Prostate gland (tissue), 2 donors: ENCODE measurements around the gene PDPN.

Source experiments
- CTCF ChIP-seq, 4 experiments: fragments of 200-600 bp in 2 of 4; fragments of 450-650 bp in 2 of 4; sonication (generic) in 2 of 4; IDR thresholded peaks; 1 replicate in 3 of 4; 2 replicates in 1 of 4; pipeline ENCODE4 v1.5.1; 2016 to 2019; ENCODE audit warnings: antibody characterized with exemption in 4 of 4, mild to moderate bottlenecking in 2 of 4, moderate library complexity in 2 of 4
- POLR2A ChIP-seq: fragments of 450-650 bp; IDR thresholded peaks from one replicate; pipeline ENCODE4 v1.6.1; 2016; ENCODE audit warnings: antibody characterized with exemption, mild to moderate bottlenecking

GRCh38 chr1:13622446-13622845 is 38.8 kb downstream of the PDPN start:
- TF ChIP-seq CTCF (IDR thresholded peaks at IDR 0.05) (no peak), POLR2A (no peak)
